SK-N-SH (cell line): ENCODE results near the gene CPNE4. TPM values are rescaled to one million over a fixed set of nuclear protein-coding genes. Genes with fewer than 3 reads are reported as not detected.

Experiments used
- CTCF ChIA-PET: fragments of 300-600, 350-600 bp; formaldehyde crosslinking; extraction: SDS; loops from one replicate; lab custom pipeline; 2021; lab: Yijun Ruan, JAX
- POLR2A ChIA-PET: fragments of 350-600 bp; sonication (Branson Sonifier 250); formaldehyde crosslinking; extraction: SDS; loops from one replicate; lab custom pipeline; 2020; ENCODE audit warnings: antibody characterized with exemption, inconsistent platforms; lab: Yijun Ruan, JAX
- DNase-seq: peaks from one replicate; pipeline ENCODE4 v3.0.0; 2012
- H2AFZ ChIP-seq: fragments of 200-600 bp; sonication (generic); 2 replicates; pipeline ENCODE4 v1.8.1; 2016; ENCODE audit warnings: antibody characterized with exemption, mild to moderate bottlenecking, low read depth
- H3F3A ChIP-seq: fragments of 200-600 bp; sonication (generic); replicated peaks from 2 replicates; pipeline ENCODE3; 2016; ENCODE audit warnings: antibody characterized with exemption, mild to moderate bottlenecking; ENCODE audit not compliant: insufficient read depth
- H3K27ac ChIP-seq, 2 experiments: fragments of 200-500 bp in 1 of 2; fragments of 200-600 bp in 1 of 2; sonication (Bioruptor generic) in 1 of 2; sonication (generic), shearing (Covaris generic) in 1 of 2; 2 replicates each; pipeline versions ENCODE4 v1.5.1 to v1.6.1; 2014 to 2016; ENCODE audit warnings: low read depth in 2 of 2, inconsistent platforms in 1 of 2, low read length in 1 of 2, mild to moderate bottlenecking in 1 of 2, mixed read lengths in 1 of 2
- H3K27me3 ChIP-seq: fragments of 200-600 bp; sonication (generic), shearing (Covaris generic); 2 replicates; pipeline ENCODE4 v1.6.1; 2016; ENCODE audit warnings: mixed run types; ENCODE audit not compliant: insufficient read depth
- H3K36me3 ChIP-seq, 2 experiments: fragments of 200-500 bp in 1 of 2; fragments of 200-600 bp in 1 of 2; sonication (Bioruptor generic) in 1 of 2; sonication (generic) in 1 of 2; replicated peaks in 1 of 2; 2 replicates each; pipeline versions ENCODE3 to v1.5.1; 2014 to 2016; ENCODE audit warnings: low read length in 1 of 2, mild to moderate bottlenecking in 1 of 2; ENCODE audit not compliant: insufficient read depth in 2 of 2, control insufficient read depth in 1 of 2
- H3K4me1 ChIP-seq, 2 experiments: fragments of 200-500 bp in 1 of 2; fragments of 200-600 bp in 1 of 2; sonication (Bioruptor generic) in 1 of 2; sonication (generic), shearing (Covaris generic) in 1 of 2; 2 replicates each; pipeline versions ENCODE4 v1.5.1 to v1.6.1; 2014 to 2016; ENCODE audit warnings: low read depth in 1 of 2, low read length in 1 of 2, mixed run types in 1 of 2; ENCODE audit not compliant: insufficient read depth in 2 of 2, control insufficient read depth in 1 of 2
- H3K4me2 ChIP-seq: fragments of 200-600 bp; sonication (generic), shearing (Covaris generic); 2 replicates; pipeline ENCODE4 v1.6.1; 2017; ENCODE audit warnings: mixed run types
- H3K4me3 ChIP-seq, 2 experiments: fragments of 200-500 bp in 1 of 2; fragments of 200-600 bp in 1 of 2; sonication (Bioruptor generic) in 1 of 2; sonication (generic), shearing (Covaris generic) in 1 of 2; 2 replicates each; pipeline versions ENCODE4 v1.5.1 to v1.8.1; 2014 to 2016; ENCODE audit warnings: low read depth in 2 of 2, inconsistent platforms in 1 of 2, low read length in 1 of 2, mild to moderate bottlenecking in 1 of 2, mixed read lengths in 1 of 2, moderate library complexity in 1 of 2
- H3K79me2 ChIP-seq: fragments of 200-600 bp; sonication (generic); 2 replicates; pipeline ENCODE4 v1.8.1; 2017; ENCODE audit warnings: mild to moderate bottlenecking; ENCODE audit not compliant: insufficient read depth
- H3K9ac ChIP-seq: fragments of 200-600 bp; sonication (generic); 2 replicates; pipeline ENCODE4 v1.6.1; 2017; ENCODE audit warnings: mixed run types
- H3K9me2 ChIP-seq: fragments of 200-600 bp; sonication (generic); 2 replicates; pipeline ENCODE4 v1.6.1; 2017; ENCODE audit warnings: mixed run types
- H3K9me3 ChIP-seq: fragments of 200-600 bp; sonication (generic); 2 replicates; pipeline ENCODE4 v1.6.1; 2017; ENCODE audit warnings: mixed run types, mild to moderate bottlenecking, moderate library complexity
- H4K20me1 ChIP-seq: fragments of 200-600 bp; sonication (generic); 2 replicates; pipeline ENCODE4 v1.6.1; 2017; ENCODE audit warnings: mild to moderate bottlenecking, mixed run types; ENCODE audit not compliant: insufficient read depth
- EP300 ChIP-seq, 2 experiments: IDR thresholded peaks; 2 replicates each; pipeline versions ENCODE4 v1.4.0 to v1.6.1; 2012; ENCODE audit warnings: borderline replicate concordance in 1 of 2, low read depth in 1 of 2, low read length in 1 of 2
- FOXJ3 ChIP-seq: sonication (generic); formaldehyde crosslinking; IDR thresholded peaks from 2 replicates; pipeline ENCODE4 v1.5.1; 2020; ENCODE audit warnings: mild to moderate bottlenecking, missing genetic modification reagents
- JUND ChIP-seq: IDR thresholded peaks from 2 replicates; pipeline ENCODE4 v1.4.0; 2012
- MEF2A ChIP-seq: IDR thresholded peaks from 2 replicates; pipeline ENCODE4 v1.4.0; 2012; ENCODE audit warnings: low read depth, borderline replicate concordance
- MXI1 ChIP-seq: IDR thresholded peaks from 2 replicates; pipeline ENCODE4 v1.6.1; 2012; ENCODE audit warnings: mild to moderate bottlenecking, low read depth, low read length, improper control_type of control experiment
- POLR2AphosphoS5 ChIP-seq: IDR thresholded peaks from 2 replicates; pipeline ENCODE4 v1.6.1; 2012; ENCODE audit warnings: low read depth, low read length
- RCOR1 ChIP-seq: fragments of 150-350 bp; IDR thresholded peaks from 2 replicates; pipeline ENCODE4 v1.6.1; 2017; ENCODE audit warnings: antibody characterized with exemption, low read length
- RFX5 ChIP-seq: IDR thresholded peaks from 2 replicates; pipeline ENCODE4 v1.6.1; 2012; ENCODE audit warnings: mild to moderate bottlenecking, improper control_type of control experiment, low read length
- RXRA ChIP-seq: IDR thresholded peaks from 2 replicates; pipeline ENCODE4 v1.4.0; 2012; ENCODE audit warnings: low read depth, mild to moderate bottlenecking, borderline replicate concordance
- SMC3 ChIP-seq: IDR thresholded peaks from 2 replicates; pipeline ENCODE4 v1.6.1; 2012; ENCODE audit warnings: low read depth, low read length, improper control_type of control experiment
- TAF1 ChIP-seq: IDR thresholded peaks from 2 replicates; pipeline ENCODE4 v1.6.1; 2012; ENCODE audit warnings: low read depth, mild to moderate bottlenecking, low read length, moderate library complexity, borderline replicate concordance
- YY1 ChIP-seq: IDR thresholded peaks from 2 replicates; pipeline ENCODE4 v1.4.0; 2012; ENCODE audit warnings: low read depth, mild to moderate bottlenecking
- WGBS: methylation state at CpG from one replicate; pipeline ENCODE4 v1.1.6; 2017; ENCODE audit warnings: low lambda C conversion rate; 5-methylcytosine and 5-hydroxymethylcytosine counted together
- polyA plus RNA-seq, 3 experiments: library from polyadenylated mRNA; depleted of rRNA; stranded (reverse); fragments of >200 nt; gene quantifications; 2 replicates each; pipeline ENCODE4 v1.2.3, GENCODE V29; 2012
- TF ChIP-seq, protein P1 (sequence below): IDR thresholded peaks from 2 replicates; pipeline ENCODE4 v1.4.0; 2012; ENCODE audit warnings: low read depth
- TF ChIP-seq, protein P2 (sequence below): IDR thresholded peaks from 2 replicates; pipeline ENCODE4; 2012
- TF ChIP-seq, protein P3 (sequence below): fragments of 150-350 bp; IDR thresholded peaks from 2 replicates; pipeline ENCODE4 v1.6.1; 2017; ENCODE audit warnings: antibody characterized with exemption, low read length, low read depth, borderline replicate concordance
- TF ChIP-seq, protein P4 (sequence below): IDR thresholded peaks from 2 replicates; pipeline ENCODE4 v1.4.0; 2012; ENCODE audit warnings: low read depth, borderline replicate concordance

CPNE4 gene
- polyA plus RNA-seq, 1 of the 3 experiments (the other 2 are of a cell fraction), result not detected

DNA sequence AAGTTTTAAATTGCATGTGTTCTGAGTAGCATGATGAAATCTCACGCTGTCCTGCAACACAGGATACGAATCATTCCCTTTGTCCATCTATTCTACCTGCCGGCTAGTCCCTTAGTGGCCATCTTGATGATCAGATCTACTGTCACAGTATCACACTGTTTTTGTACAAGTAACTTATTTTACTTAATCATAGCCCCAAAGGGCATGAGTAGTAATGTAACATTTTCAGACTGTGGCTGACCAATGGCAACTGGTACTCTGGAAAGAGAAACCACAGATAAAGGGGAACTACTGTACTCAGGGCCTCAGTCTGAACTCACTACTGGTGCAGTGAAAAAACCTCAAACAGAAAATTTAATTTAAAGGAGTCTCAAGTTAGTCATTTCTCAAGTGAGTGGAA is 404.7 kb downstream of the CPNE4 start:
- no peak overlapping the region for H3K4me3 ChIP-seq
- no peaks in the 10 kb centered on the region for H3K4me1 ChIP-seq
- no peaks in the 10 kb centered on the region for H3K9me3 ChIP-seq
- H4K20me1 ChIP-seq, result no peaks in the 10 kb centered on the region
- no peaks in the 10 kb centered on the region for H3K9me2 ChIP-seq
- ChIA-PET CTCF (no interaction called here), POLR2A (no interaction called here)
- no peak overlapping the region for H2AFZ ChIP-seq
- H3F3A ChIP-seq, result no peaks in the 10 kb centered on the region
- no peak for DNase-seq
- no peaks in the 10 kb centered on the region for H3K36me3 ChIP-seq
- H3K9ac ChIP-seq, result no peak overlapping the region
- WGBS, result 61% methylated on average over 3 of the region's 3 CpGs
- no peaks in the 10 kb centered on the region for H3K27me3 ChIP-seq
- no peak overlapping the region for H3K27ac ChIP-seq
- H3K79me2 ChIP-seq, result no peaks in the 10 kb centered on the region
- TF ChIP-seq MXI1 (no peak), YY1 (no peak), RFX5 (no peak), TAF1 (no peak), EP300 (IDR thresholded peaks at IDR 0.05; ENCODE audit: borderline replicate concordance in 1 of 2, low read depth in 1 of 2, low read length in 1 of 2) (no peak), JUND (no peak), SMC3 (no peak), MEF2A (no peak)
- TF ChIP-seq, protein P1, sequence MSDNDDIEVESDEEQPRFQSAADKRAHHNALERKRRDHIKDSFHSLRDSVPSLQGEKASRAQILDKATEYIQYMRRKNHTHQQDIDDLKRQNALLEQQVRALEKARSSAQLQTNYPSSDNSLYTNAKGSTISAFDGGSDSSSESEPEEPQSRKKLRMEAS, result no peak
- TF ChIP-seq, protein P2, sequence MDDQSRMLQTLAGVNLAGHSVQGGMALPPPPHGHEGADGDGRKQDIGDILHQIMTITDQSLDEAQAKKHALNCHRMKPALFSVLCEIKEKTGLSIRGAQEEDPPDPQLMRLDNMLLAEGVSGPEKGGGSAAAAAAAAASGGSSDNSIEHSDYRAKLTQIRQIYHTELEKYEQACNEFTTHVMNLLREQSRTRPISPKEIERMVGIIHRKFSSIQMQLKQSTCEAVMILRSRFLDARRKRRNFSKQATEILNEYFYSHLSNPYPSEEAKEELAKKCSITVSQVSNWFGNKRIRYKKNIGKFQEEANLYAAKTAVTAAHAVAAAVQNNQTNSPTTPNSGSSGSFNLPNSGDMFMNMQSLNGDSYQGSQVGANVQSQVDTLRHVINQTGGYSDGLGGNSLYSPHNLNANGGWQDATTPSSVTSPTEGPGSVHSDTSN, result no peak
- H3K4me2 ChIP-seq, result no peak overlapping the region

DNA sequence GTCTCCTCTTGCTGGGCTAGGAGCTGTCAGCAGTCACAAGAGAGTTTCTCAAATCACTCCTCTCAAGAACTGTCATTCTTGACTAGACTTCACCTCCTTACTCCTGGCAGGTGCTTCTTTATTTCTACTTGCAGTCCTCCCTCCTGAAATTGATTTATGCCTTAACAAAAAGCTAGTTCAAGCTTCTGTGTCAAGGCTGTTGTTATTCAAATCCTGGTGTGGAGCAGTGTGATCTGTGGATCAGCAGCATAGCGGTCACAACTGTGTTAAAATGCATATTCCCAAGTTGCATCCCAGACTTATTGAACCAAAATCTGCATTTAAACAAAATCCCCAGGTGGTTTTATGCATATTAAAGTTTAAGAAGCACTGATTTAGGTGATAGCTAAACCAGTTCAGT is 411.4 kb downstream of the CPNE4 start:
- no peak for DNase-seq
- Histone ChIP-seq H3K9me2 (no peaks in the 10 kb centered on the region), H3K27ac (no peak overlapping the region), H3K9ac (no peak overlapping the region), H2AFZ (no peak overlapping the region), H3K79me2 (no peaks in the 10 kb centered on the region), H3K36me3 (no peaks in the 10 kb centered on the region), H3F3A (no peaks in the 10 kb centered on the region), H4K20me1 (no peaks in the 10 kb centered on the region), H3K4me1 (no peaks in the 10 kb centered on the region), H3K4me2 (no peak overlapping the region), H3K27me3 (no peaks in the 10 kb centered on the region), H3K9me3 (no peaks in the 10 kb centered on the region), H3K4me3 (no peak overlapping the region)
- 54% methylated on average over 1 of the region's 1 CpG for WGBS
- POLR2A ChIA-PET, result no interaction called here
- CTCF ChIA-PET, result no interaction called here
- no peak for TF ChIP-seq POLR2AphosphoS5
- TF ChIP-seq, protein P3, sequence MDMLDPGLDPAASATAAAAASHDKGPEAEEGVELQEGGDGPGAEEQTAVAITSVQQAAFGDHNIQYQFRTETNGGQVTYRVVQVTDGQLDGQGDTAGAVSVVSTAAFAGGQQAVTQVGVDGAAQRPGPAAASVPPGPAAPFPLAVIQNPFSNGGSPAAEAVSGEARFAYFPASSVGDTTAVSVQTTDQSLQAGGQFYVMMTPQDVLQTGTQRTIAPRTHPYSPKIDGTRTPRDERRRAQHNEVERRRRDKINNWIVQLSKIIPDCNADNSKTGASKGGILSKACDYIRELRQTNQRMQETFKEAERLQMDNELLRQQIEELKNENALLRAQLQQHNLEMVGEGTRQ, result no peak
- TF ChIP-seq FOXJ3 (CRISPR knock-in tag), result no peak
- no peak for TF ChIP-seq RXRA
- TF ChIP-seq, protein P4, sequence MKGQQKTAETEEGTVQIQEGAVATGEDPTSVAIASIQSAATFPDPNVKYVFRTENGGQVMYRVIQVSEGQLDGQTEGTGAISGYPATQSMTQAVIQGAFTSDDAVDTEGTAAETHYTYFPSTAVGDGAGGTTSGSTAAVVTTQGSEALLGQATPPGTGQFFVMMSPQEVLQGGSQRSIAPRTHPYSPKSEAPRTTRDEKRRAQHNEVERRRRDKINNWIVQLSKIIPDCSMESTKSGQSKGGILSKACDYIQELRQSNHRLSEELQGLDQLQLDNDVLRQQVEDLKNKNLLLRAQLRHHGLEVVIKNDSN, result no peak
- no peak for TF ChIP-seq RCOR1
